ENCODE measurements around the gene EPHB4.
"Not testable (repeated sequence)": the region's sequence is repeated elsewhere in the genome, so short reads cannot be mapped to it uniquely, and the experiment has no call there.

EPHB4 gene

DNA sequence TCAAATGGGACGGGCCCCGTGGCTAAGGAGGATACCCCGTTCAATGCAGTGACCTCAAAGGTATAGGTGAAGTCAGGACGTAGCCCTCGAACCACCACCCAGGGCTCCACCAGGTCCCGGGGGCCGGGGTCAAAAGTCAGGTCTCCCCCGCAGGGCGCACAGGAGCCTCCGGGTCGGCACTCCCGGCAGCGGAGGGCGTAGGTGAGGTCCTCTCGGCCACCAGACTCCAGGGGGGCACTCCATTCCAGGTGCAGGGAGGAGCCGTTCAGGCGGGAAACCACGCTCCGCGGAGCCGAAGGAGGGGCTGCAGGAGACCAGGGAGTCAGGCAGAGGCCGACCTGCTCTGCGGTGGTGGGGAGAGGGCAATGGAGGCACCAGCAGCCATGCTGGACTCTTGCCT, 7.7 kb downstream of the EPHB4 start:
- DNase-seq = no peak

DNA sequence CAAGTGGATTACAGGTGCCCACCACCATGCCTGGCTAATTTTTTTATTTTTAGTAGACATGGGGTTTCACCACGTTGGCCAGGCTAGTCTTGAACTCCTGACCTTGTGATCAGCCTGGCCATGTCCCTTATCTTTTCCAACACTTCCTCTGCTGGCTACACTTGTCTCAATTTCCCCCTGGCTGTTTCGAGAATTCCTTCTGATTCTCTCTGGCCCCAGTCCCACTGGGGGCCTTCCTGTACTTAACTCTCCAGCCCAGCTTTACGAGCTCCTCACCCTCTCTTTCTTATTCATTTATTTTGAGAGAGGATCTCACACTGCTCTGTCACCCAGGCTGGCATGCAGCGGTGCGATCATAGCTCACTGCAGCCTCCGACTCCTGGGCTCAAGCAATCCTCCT, 8.5 kb downstream of the EPHB4 start:
- no peak for DNase-seq

DNA sequence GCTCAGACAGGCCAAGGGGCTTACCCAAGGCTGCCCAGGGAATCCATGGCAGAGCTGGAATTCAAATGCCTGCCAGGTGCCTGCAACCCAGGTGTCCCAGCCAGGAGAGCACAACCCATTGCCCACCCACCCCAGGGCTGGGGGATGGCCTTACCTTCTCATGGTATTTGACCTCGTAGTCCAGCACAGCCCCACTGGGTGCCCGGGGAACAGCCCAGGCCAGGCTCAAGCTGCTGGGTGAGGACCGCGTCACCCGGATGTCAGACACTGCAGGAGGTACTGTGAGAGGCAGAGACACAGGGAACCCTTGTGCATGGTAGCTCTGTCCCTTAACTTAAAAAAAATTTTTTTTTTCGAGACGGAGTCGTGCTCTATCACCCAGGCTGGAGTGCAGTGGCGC, 9.0 kb downstream of the EPHB4 start:
- DNase-seq = no peak

DNA sequence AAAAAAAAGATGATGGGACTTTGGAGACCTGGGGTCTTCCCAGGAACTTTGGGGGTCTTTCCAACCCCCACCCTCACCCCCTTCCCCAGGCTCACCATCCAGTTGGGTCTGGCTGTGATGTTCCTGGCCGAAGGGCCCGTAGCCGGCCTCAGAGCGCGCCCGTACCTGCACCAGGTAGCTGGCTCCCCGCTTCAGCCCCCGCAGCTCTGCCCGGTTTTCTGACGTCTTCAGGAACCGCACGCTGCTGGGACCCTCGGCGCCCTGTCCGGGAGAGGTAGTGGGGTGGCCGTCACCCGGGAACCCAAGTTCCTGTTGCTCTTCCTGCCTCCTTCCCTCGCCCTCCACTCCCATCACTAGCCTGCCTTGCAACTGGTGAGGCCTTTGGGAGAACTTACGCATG, 10.2 kb downstream of the EPHB4 start:
- no peak for DNase-seq

DNA sequence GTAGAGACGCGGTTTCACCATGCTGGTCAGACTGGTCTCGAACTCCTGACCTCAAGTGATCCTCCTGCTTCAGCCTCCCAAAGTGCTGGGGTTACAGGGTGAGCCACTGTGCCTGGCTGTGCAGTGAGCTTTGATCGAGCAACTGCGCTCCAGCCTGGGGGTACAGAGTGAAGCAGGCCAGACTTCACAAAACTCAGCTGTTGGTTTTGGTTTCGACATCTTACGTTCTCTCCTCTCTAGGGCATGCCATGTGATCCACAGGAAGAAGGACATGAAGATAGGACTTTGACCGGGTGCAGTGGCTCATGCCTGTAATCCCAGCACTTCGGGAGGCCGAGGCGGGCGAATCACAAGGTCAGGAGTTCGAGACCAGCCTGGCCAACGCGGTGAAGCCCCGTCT, 10.8 kb downstream of the EPHB4 start:
- DNase-seq = not testable (repeated sequence)

DNA sequence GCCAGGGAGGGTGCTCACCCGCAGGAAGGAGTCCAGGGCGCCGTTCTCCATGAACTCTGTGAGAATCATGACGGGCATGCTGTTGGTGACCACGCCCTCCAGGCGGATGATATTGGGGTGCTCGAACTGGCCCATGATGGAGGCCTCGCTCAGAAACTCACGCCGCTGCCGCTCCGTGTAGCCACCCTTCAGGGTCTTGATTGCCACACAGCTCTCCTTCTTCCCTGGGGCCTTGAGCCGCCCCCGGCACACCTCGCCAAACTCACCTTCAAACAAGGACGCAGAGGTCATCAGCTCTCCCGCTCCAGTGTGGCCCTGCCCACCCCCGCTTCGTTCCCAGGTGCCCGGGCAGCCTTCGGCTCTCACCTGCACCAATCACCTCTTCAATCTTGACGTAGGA, 14.6 kb downstream of the EPHB4 start:
- no peak for DNase-seq

DNA sequence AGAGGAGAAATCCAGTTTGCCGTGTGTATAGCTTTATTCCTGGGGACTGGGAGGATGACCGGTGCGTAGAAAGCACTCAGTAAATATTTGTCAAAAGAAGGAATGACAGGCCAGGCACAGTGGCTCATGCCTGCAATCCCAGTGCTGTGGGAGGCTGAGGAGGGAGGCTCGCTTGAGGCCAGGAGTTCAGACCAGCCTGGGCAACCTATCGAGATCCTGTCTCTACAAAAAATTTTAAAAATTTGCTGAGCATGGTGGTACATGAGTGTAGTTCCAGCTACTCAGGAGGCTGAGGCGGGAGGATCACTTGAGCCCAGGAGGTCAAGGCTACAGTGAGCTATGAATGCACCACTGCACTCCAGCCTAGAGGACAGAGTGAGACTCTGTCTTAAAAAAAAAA, 15.8 kb downstream of the EPHB4 start:
- DNase-seq = no peak

DNA sequence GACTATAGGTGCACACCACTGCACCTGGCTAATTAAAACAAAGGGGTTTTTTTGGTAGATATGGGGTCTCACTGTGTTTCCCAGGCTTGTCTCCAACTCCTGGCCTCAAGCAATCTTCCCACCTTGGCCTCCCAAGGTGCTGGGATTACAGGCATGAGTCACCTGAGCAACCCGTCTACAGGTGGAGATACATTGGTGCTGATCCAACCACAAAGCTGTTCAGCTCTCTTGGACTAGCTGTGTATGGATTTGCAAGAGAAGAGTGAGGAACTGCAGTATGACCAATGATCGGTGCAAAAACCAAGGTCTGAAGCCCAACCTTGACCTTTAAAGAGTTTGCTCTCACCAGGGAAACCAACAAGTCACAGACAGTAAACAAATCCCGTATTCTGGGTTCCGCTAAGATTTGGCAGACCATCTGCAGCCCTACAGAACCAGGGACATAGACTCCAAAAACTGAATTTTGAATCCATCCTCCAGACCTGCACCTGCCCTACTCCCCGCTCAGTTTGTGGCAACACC, 18.9 kb downstream of the EPHB4 start:
- no peak for DNase-seq

DNA sequence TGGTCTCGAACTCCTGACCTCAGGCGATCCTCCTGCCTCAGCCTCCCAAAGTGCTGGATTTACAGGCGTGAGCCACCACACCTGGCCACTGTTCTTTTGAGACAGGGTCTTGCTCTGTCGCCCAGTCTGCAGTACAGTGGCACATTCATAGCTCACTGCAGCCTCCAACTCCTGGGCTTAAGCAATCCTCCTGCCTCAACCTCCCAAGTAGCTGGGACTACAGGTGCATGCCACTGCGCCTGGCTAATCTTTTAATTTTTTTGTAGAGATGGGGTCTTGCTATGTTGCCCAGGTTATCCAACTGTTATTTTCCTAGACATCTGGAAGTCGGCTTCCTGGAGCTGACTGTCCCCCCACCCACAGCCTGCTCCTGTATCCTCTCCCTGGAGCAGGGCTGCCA, 20.4 kb downstream of the EPHB4 start:
- not testable (repeated sequence) for DNase-seq

DNA sequence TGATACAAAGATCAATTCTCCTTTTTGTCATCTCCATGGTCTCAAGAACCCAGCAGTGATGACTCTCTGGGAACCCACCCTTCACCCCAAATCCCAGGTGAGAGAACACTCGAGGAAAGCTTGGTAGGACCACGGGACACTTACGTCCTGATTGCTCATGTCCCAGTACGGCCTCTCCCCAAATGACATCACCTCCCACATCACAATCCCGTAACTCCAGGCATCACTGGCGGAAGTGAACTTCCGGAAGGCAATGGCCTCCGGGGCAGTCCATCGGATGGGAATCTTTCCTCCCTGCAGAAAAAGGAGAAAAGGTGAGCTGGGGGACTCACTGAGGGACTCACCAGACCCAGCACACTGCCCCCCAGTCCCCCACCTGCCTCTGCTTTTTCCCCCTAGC, 21.0 kb downstream of the EPHB4 start:
- DNase-seq = no peak

DNA sequence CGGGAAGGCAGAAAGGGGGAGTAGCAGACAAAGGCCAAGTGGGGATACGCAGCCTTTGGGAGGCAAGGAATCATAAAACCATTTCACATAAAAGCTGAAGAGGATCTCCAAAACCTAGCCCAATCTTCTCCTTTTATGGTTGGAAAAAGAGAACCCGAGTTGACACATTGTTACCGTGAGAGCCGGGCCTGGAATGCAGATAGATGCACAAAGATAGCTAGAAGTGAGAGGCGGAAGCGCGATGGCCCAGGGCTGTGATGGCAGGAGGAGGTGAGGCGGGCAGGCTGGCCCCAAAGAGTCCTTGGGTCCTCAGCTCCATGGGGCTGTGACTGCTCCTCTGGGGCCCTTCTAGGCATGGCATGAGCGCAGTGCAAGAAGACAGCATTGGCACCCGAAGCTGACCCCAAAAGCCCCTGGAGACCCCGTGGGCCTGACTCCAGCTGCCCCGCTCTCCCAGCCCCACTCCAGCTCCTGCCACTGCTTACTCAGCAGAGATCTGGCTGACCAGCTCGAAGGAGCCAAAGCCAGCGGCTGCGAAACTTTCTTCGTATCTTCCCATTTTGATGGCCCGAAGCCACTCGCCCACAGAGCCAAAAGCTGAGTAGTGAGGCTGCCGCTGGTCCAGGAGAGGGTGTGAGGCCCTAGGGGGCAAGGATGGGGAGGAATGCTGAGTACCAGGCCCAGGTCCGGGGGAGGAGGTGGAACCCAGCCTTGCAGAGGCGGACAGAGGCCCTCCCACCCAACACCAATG, 22.5 kb downstream of the EPHB4 start:
- DNase-seq = no peak

DNA sequence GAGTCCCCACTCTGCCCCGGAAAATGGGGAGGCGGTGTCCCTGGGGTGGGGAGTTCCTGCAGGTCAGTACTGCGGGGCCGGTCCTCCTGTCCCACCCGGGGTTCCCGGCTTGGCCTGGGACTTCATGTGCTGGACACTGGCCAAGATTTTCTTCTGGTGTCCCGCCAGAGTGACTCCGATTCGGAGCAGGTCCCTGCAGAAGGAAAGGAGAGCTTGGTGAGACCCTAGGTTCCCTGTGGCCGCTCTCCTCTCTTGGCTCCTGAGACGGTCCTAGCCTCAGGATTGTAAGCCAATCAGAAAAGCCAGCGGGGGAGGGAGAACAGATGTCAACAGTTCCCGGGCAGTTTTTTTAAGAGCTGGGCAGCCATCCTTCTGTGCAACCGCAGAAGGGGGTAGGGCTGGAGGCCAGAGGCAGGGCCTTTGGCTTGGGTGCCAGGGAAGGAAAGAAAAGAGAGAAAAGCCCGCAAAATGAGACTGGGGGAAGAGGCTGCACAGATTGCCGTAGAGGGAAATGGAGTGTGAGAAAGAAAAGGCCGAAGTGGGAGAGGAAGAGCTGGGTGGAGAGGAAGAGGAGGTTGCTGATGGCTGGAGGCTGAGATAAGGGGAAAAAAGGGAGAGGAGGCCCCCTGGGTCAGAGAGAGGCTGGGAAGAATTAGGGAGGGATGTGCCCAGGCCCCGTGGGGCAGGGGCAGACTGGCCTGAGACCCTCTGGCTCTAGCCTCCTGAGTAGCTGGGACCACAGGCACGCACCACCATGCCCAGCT, 23.7 kb downstream of the EPHB4 start:
- DNase-seq = peak in 1 of 2 donors; percentile 37

DNA sequence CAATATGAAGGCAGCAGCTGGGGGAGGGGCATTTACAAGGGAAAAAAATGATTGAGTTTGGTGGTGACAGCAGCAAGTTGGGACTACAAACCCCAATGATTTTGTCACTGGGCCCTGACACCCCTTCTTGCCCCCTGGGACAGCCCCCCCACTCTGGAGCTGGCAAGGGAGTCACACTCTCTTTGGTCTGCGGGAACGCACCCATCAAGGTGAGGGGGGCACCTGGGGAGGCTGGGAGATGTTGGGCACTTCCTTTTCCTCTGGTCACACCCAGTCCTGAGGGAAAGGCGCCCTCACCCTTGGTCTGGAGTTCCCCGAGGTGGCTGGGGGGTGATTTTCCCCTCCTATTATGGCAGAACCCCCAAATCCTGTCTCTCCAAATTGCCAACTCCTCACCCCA, 24.4 kb downstream of the EPHB4 start:
- DNase-seq = no peak

DNA sequence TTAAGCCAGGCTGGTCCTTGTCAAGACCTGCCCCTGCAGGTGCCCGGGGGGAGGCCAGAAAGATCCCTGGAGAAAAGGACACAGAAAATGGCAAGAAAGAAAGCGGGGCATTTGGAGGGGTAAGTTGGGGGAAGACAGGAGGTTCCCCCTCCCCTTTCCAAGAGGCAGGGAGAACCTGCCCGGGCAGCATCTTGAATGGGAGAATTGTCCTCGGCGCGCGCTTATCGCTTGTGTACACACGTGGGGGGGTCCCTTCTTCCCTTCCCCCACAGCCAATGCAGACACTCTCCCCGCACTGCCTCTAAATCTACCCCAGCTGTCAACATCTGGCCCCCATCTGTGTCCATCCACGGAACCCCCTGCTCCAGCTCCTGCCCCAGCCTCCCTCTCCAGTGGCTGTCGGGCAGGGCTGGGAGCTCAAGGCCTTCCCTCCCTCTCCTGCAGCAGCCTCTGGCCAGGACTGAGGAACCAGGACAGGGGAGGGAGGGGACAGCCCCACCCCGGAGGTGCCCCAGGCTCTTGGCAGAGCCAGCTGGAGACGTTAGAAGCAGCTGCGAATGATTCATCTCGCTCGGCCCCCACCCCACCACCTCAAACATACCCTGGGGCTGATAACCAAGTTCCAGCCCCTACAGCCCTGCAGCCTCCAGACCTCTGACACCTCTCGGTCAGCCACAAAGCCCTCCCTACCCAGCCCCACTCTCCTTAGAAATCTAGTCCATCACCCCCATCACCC, 25.3 kb downstream of the EPHB4 start:
- DNase-seq = no peak

DNA sequence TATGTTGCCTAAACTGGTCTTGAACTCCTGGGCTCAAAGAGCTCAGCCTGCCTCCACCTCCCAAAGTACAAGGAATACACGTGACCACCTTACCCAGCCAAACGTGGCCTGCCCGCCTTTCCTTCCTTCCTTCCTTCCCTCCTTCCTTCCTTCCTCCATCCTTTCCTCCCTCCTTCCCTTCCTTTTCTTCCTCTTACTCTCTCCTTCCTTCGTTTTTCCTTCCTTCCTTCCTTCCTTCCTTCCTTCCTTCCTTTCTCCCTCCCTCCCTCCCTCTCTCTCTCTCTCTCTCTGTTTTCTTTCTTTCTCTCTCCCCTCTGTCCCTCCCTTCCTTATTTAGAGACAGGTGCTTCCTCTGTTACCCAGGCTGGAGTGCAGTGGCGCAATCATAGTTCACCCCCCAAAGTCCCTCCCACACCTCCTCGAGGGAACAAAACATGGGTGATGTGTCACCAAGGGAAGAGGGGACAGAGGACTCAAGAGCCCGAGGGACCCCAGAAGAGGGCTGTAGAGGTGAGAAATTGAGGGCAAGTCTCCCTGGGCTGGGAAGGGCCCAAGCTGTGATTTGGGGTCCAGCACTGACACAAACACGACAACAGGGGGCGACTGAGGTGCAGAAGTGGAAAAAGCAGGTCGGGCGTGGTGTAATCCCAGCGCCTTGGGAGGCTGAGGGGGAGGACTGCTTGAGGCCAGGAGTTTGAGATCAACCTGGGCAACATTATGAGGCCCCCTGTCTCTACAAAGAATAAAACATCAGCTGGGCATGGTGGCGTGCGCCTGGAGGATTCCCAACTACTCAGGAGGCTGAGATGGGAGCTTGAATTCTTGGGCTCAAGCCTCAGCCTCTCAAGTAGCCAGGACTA, 28.1 kb downstream of the EPHB4 start:
- DNase-seq = peak; percentile 60 to 70

DNA sequence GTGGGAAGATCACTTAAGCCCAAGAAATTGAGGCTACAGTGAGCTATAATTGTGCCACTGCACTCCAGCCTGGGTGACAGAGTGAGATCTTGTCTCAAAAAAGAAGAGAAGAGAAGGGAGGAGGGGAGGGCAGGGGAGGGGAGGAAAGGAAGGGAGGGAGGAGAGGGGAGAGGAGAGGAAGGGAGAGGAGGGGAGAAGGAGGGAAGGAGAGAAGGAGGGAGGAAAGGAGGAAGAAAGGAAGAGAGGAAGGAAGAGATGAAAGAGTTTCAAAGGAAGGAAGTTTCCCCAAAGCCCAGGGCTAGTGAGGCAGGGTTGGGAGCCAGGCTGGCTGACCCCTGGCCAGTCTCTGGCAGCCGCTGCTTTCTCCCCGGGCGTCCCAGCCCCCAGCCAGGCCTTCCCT, 32.6 kb downstream of the EPHB4 start:
- no peak for DNase-seq

DNA sequence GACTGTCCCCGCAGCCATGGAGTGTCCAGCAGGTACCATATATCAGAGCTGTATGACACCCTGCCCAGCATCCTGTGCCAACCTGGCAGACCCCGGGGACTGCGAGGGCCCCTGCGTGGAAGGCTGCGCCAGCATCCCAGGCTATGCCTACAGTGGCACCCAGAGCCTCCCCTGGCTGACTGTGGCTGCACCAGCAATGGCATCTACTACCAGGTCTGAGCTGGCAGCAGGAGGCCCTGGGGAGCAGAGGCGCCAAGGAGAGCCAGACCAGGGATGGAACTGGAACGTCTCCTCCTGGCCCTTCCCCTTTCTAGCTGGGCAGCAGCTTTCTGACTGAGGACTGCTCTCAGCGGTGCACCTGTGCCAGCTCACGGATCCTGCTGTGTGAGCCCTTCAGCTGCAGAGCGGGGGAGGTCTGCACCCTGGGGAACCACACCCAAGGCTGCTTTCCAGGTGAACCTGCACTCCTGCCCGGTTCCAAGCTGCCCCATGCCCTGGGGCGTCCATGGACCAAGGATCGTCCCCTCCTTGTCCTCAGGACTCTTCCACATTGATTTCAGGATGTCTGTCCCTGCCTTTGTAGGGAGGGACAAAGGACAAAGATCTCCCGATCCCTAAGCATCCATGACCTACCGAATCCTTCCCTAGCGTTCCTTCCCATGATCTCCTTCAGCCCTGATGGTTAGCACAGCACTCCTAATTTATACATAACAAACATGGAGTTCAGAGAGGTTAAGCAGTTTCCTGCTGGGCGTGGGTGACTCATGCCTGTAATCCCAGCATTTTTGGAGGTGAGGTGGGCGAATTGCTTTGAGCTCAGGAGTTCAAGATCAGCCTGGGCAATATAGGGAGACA, 33.3 kb downstream of the EPHB4 start:
- no peak for DNase-seq

DNA sequence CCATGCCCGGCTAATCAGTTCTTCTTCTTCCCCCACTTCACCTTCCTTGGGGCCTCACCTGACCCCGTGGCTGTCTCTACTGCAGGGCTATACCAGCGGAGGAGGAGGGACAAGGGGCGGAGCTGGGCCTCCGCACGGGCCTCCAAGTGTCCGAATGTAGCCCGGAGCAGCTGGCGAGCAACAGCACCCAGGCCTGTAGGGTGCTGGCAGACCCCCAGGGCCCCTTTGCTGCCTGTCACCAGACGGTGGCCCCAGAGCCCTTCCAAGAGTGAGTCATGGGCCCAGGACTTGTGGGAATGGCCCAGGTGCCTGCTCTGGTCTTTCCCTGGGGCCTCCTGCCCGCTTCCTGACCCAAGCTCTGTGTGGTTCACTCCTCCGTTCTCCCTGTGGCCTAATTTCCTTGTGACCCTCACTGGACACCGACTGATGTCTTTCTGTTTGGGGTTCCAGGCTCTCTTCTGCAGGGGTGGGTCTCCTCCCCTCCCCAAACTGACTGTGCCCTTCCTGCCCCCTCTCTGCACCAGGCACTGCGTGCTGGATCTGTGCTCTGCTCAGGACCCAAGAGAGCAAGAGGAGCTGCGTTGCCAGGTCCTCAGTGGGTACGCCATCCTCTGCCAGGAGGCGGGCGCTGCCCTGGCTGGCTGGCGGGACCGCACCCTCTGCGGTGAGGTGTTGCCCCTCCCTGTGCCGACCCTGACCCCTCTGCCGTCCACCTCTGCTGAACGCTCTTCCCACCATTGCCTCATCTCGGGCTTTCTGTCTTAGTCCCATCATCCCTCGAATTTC, 35.2 kb downstream of the EPHB4 start:
- no peak for DNase-seq

DNA sequence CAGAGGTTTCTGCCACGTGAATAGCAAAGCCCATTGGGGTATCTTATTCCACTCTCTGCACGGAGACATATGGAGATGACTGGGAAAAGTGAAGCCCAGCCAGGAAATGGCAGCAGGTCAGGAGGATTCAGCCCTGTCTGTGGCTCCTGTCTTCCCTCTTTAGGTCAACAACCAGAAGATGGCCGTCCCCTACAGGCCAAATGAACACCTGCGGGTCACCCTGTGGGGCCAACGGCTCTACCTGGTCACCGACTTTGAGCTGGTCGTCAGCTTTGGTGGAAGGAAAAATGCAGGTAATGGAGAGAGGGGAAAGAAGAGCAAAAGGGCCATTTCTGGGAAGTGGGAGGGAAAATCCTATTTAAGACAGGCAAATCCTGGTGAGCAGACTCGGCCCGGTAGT, 38.3 kb downstream of the EPHB4 start:
- no peak for DNase-seq

DNA sequence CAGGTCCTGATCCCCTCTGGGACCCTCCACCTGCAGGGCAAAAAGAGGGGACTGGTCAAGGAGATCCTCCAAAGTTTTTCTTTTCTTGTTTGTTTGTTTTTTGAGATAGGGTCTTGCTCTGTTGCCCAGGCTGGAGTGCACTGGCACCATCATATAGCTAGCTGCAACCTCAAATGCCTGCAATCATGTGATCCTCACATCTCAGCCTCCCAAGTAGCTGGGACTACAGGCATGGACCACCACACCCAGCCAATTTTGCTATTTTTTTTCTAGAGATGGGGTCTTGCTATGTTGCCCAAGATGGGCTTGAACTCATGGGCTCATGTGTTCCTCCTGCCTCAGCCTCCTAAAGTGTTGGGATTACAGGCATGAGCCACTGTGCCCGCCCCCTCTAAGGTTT, 41.0 kb downstream of the EPHB4 start:
- no peak for DNase-seq

DNA sequence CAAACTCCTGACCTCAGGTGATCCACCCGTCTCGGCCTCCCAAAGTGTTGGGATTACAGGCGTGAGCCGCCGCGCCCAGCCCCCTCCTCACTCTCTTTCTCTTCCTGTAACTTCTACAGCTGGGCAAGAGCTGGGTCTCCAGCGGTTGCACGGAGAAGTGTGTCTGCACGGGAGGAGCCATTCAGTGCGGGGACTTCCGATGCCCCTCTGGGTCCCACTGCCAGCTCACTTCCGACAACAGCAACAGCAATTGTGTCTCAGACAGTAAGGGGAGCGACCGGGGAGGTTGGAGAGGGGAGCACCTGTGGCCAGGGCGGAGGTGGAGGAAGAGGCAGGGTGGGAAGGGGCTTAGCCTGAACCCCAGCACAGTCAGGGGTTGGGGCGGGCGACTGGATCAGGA, 41.4 kb downstream of the EPHB4 start:
- DNase-seq = no peak

Measured in stimulated activated CD4-positive, alpha-beta T cell treated with anti-CD3 and anti-CD28 coated beads, Interleukin-2, amount 100 ng/mL, for 24 hours (primary cell).